A549 (cell line): ENCODE results near the gene MPHOSPH9. TPM values are rescaled to one million over a fixed set of nuclear protein-coding genes. Genes with fewer than 3 reads are reported as not detected.
A peak's percentile ranks its signal among the peaks of the same experiment; 100 is the strongest.

Experiments used
- ATAC-seq, 2 experiments: fragments of 200-7000 bp in 1 of 2; fragments of >200 bp in 1 of 2; cut with Nextera tagmentation in 1 of 2; cut with Tn5 transposase in 1 of 2; 3 replicates each; pipeline versions ENCODE4 v1.8.0 to v1.9.1; 2018 to 2020; ENCODE audit warnings: mild to moderate bottlenecking in 1 of 2, moderate library complexity in 1 of 2
- CTCF ChIA-PET: fragments of 300-600 bp; sonication (Branson Sonifier 250); formaldehyde crosslinking; extraction: SDS; loops from one replicate; lab custom pipeline; 2021; ENCODE audit warnings: antibody characterized with exemption, inconsistent platforms; lab: Yijun Ruan, JAX
- POLR2A ChIA-PET: fragments of 350-600 bp; formaldehyde crosslinking; extraction: SDS; loops from one replicate; lab custom pipeline; 2021; ENCODE audit warnings: antibody characterized with exemption, inconsistent platforms; lab: Yijun Ruan, JAX
- DNase-seq, 2 experiments: peaks; one replicate each; pipeline versions ENCODE4 v3.0.0 to v3.0.0-alpha.2; 2011 to 2016; ENCODE audit warnings: low read depth in 1 of 2, low spot score in 1 of 2
- FAIRE-seq: peaks from 2 replicates; lab custom pipeline; 2011; peaks lifted over from hg19 to GRCh38; lab: Jason Lieb, UNC
- H3K27ac ChIP-seq, 2 experiments: fragments of >200 bp; sonication (Bioruptor Twin); formaldehyde crosslinking; 3 replicates each; pipeline ENCODE4 v1.5.1; 2016 to 2017
- H3K4me1 ChIP-seq: fragments of >200 bp; sonication (Bioruptor Twin); formaldehyde crosslinking; 3 replicates; pipeline ENCODE4 v1.6.1; 2016
- H3K4me2 ChIP-seq: fragments of >200 bp; sonication (Bioruptor Twin); formaldehyde crosslinking; 3 replicates; pipeline ENCODE4 v1.6.1; 2016
- H3K4me3 ChIP-seq: fragments of >200 bp; sonication (Bioruptor Twin); formaldehyde crosslinking; 3 replicates; pipeline ENCODE4 v1.5.1; 2016
- H3K9me3 ChIP-seq: fragments of >200 bp; sonication (Bioruptor Twin); formaldehyde crosslinking; 3 replicates; pipeline ENCODE4 v1.6.1; 2016
- BCL3 ChIP-seq: fragments of >200 bp; sonication (Bioruptor Twin); formaldehyde crosslinking; IDR thresholded peaks from 3 replicates; pipeline ENCODE4 v1.6.1; 2016
- CBX8 ChIP-seq: fragments of 200-600 bp; sonication (generic); IDR thresholded peaks from 2 replicates; pipeline ENCODE4 v1.6.1; 2016
- CEBPB ChIP-seq, 2 experiments: fragments of >200 bp in 1 of 2; sonication (Bioruptor Twin) in 1 of 2; formaldehyde crosslinking in 1 of 2; IDR thresholded peaks; 2 replicates each; pipeline ENCODE4 v1.6.1; 2012 to 2016
- CTCF ChIP-seq: fragments of >200 bp; sonication (Bioruptor Twin); formaldehyde crosslinking; IDR thresholded peaks from 3 replicates; pipeline ENCODE4 v1.5.1; 2016
- E2F6 ChIP-seq: IDR thresholded peaks from 2 replicates; pipeline ENCODE4 v1.6.1; 2012; ENCODE audit warnings: low read depth, borderline replicate concordance
- EHMT2 ChIP-seq: fragments of 200-600 bp; sonication (generic); IDR thresholded peaks from 2 replicates; pipeline ENCODE4 v1.6.1; 2016; ENCODE audit warnings: antibody characterized with exemption, low read depth, mild to moderate bottlenecking, moderate library complexity
- FOSB ChIP-seq: fragments of 250-450 bp; sonication (Bioruptor Pico); IDR thresholded peaks from 2 replicates; pipeline ENCODE4 v1.5.0; 2020; ENCODE audit warnings: mild to moderate bottlenecking, moderate library complexity
- FOXS1 ChIP-seq: fragments of 250-450 bp; sonication (Bioruptor Pico); IDR thresholded peaks from 2 replicates; pipeline ENCODE4 v1.5.0; 2020; ENCODE audit warnings: mild to moderate bottlenecking, moderate library complexity
- HOXA7 ChIP-seq: fragments of 250-450 bp; sonication (Bioruptor Pico); IDR thresholded peaks from 2 replicates; pipeline ENCODE4 v1.5.0; 2020; ENCODE audit warnings: mild to moderate bottlenecking, moderate library complexity
- JUNB ChIP-seq: fragments of >200 bp; sonication (Bioruptor Twin); formaldehyde crosslinking; IDR thresholded peaks from 2 replicates; pipeline ENCODE4 v1.6.1; 2016
- MAX ChIP-seq: IDR thresholded peaks from 2 replicates; pipeline ENCODE4 v1.6.1; 2012
- NFE2L2 ChIP-seq: fragments of 150-350 bp; conservative IDR thresholded peaks from 2 replicates; pipeline ENCODE4 v1.6.1; 2014; ENCODE audit warnings: low read length
- PBX3 ChIP-seq: IDR thresholded peaks from 2 replicates; pipeline ENCODE4 v1.6.1; 2012
- PHF8 ChIP-seq: fragments of 200-600 bp; sonication (generic); IDR thresholded peaks from 2 replicates; pipeline ENCODE4 v1.6.1; 2016; ENCODE audit warnings: low read depth, mild to moderate bottlenecking, antibody characterized with exemption, moderate library complexity, borderline replicate concordance
- POLR2A ChIP-seq: IDR thresholded peaks from 2 replicates; pipeline ENCODE4 v1.6.1; 2012; ENCODE audit warnings: mild to moderate bottlenecking, low read length
- RAD21 ChIP-seq, 2 experiments: fragments of >200 bp in 1 of 2; sonication (Bioruptor Twin) in 1 of 2; formaldehyde crosslinking in 1 of 2; IDR thresholded peaks in 1 of 2; conservative IDR thresholded peaks in 1 of 2; 2 replicates in 1 of 2; 3 replicates in 1 of 2; pipeline ENCODE4 v1.6.1; 2012 to 2018; ENCODE audit warnings: inconsistent platforms in 1 of 2
- REST ChIP-seq: fragments of 200-600 bp; sonication (generic); IDR thresholded peaks from 2 replicates; pipeline ENCODE4 v1.6.1; 2016; ENCODE audit warnings: antibody characterized with exemption, mild to moderate bottlenecking, moderate library complexity
- SMC3 ChIP-seq: fragments of >200 bp; sonication (Bioruptor Twin); formaldehyde crosslinking; IDR thresholded peaks from 3 replicates; pipeline ENCODE4 v1.6.1; 2018; ENCODE audit warnings: inconsistent platforms
- TP53 ChIP-seq: fragments of 250-450 bp; sonication (Bioruptor Pico); IDR thresholded peaks from 2 replicates; pipeline ENCODE4 v1.5.0; 2021; ENCODE audit warnings: mild to moderate bottlenecking, moderate library complexity
- ZNF302 ChIP-seq: fragments of 250-450 bp; sonication (Bioruptor Pico); IDR thresholded peaks from 2 replicates; pipeline ENCODE4 v1.9.0; 2021; ENCODE audit warnings: inconsistent platforms, mild to moderate bottlenecking, moderate library complexity
- WGBS: methylation state at CpG from one replicate; pipeline ENCODE4 v1.1.6; 2017; ENCODE audit errors: missing lambda C conversion rate; 5-methylcytosine and 5-hydroxymethylcytosine counted together
- polyA plus RNA-seq, 4 experiments: library from polyadenylated mRNA; depleted of rRNA in 3 of 4; stranded (reverse); fragments of >200 nt; fragmentation: RNase III in 1 of 4; extraction: RNeasy Plus Mini Kit Qiagen cat#74134 plus additional on column Dnase treatment in 1 of 4; gene quantifications; 2 replicates in 3 of 4; 3 replicates in 1 of 4; pipeline ENCODE4 v1.2.3, GENCODE V29; 2011 to 2017

The MPHOSPH9 gene
- polyA plus RNA-seq, 2 of the 4 experiments (the other 2 are of a cell fraction) = 31.0 to 74.9 TPM

- H3K4me3 ChIP-seq = peak overlapping the region; percentile 80
- peak; percentile 36 to 60; a peak in 5 of 6 replicates for ATAC-seq
- POLR2A ChIA-PET = interaction anchor here (1.9 kb wide), 1 partner anchor 81 kb away, joined by 13 read pairs; the partner anchor contains the start of genes MPHOSPH9 and MTRFR
- 61% methylated on average over 38 of the region's 46 CpGs for WGBS
- CTCF ChIA-PET = interaction anchor here (0.5 to 9.5 kb wide), 27 partner anchors 9 to 1266 kb away, joined by 3 to 104 read pairs (median 5); no protein-coding TSS in a partner anchor
- DNase-seq = peak; percentile 13 to 27
- H3K4me2 ChIP-seq = peak overlapping the region; percentile 89
- H3K27ac ChIP-seq = peak overlapping the region; percentile 93 to 99
- no peaks in the 10 kb centered on the region for H3K9me3 ChIP-seq
- 0 out of 2 replicates have a peak, but pooled peaks have one; percentile 2 for TF ChIP-seq PHF8
- peak; percentile 18; the same call in 1 of the 2 replicates for TF ChIP-seq MAX
- TF ChIP-seq FOSB (CRISPR knock-in tag) = 0 out of 2 replicates have a peak, but pooled peaks have one; percentile 6
- peak; percentile 41; the same call in 1 of the 2 replicates for TF ChIP-seq HOXA7 (CRISPR knock-in tag)
- no peak for TF ChIP-seq NFE2L2
- no peak for TF ChIP-seq REST
- 0 out of 2 replicates have a peak, but pooled peaks have one; percentile 24 for TF ChIP-seq PBX3
- 0 out of 3 replicates have a peak, but pooled peaks have one; percentile 12 for TF ChIP-seq BCL3
- H3K4me1 ChIP-seq = peaks cover 34% of the 10 kb centered on the region
- no peak for FAIRE-seq
Measured at GRCh38 chr12:123151457-123152454, 81.2 kb downstream of the MPHOSPH9 start.

- CTCF ChIA-PET = interaction anchor here (0.5 to 9.5 kb wide), 32 partner anchors 10 to 1265 kb away, joined by 3 to 104 read pairs (median 4); partner anchors contain the start of genes MPHOSPH9 and MTRFR
- no peak for TF ChIP-seq CEBPB (IDR thresholded peaks at IDR 0.05)
- TF ChIP-seq ZNF302 (CRISPR knock-in tag) = no peak
- TF ChIP-seq PHF8 = peak; percentile 52; the same call in 1 of the 2 replicates
- TF ChIP-seq E2F6 = no peak
- TF ChIP-seq CBX8 = no peak
- TF ChIP-seq POLR2A = peak; percentile 25; the same call in 1 of the 2 replicates
- no peak for TF ChIP-seq JUNB
- TF ChIP-seq RAD21 (conservative IDR thresholded peaks at IDR 0.05 in 1 of 2, IDR thresholded peaks at IDR 0.05 in 1 of 2) = 0 out of 5 replicates have a peak, but pooled peaks of 1 of the 2 experiments have one; percentile 23
- TF ChIP-seq EHMT2 = no peak
- TF ChIP-seq CTCF = peak; percentile 49; the same call in 2 of the 3 replicates
- no peak for TF ChIP-seq TP53 (CRISPR knock-in tag)
- TF ChIP-seq FOXS1 (CRISPR knock-in tag) = no peak
- peak; percentile 42; the same call in 2 of the 3 replicates for TF ChIP-seq SMC3
- 0 out of 3 replicates have a peak, but pooled peaks have one; percentile 24 for TF ChIP-seq BCL3
- peak within 1 kb of the TSS; percentile 93 to 99 for H3K27ac ChIP-seq
- DNase-seq = peak; percentile 57
- peak within 1 kb of the TSS; percentile 80 for H3K4me3 ChIP-seq
- peak; percentile 77 to 86 for ATAC-seq
- peak within 1 kb of the TSS; percentile 89 for H3K4me2 ChIP-seq
- FAIRE-seq = no peak
- POLR2A ChIA-PET = interaction anchor here (1.8 to 1.9 kb wide), 2 partner anchors 11 to 82 kb away, joined by 5 to 13 read pairs; partner anchors contain the start of genes MPHOSPH9 and MTRFR
- H3K9me3 ChIP-seq = no peaks in the 10 kb centered on the region
- WGBS = under 1% methylated on average over 21 of the region's 119 CpGs
- peaks cover 34% of the 10 kb centered on the region for H3K4me1 ChIP-seq
Measured at GRCh38 chr12:123150744-123151456, 82.0 kb downstream of the MPHOSPH9 start, which contains the start of gene PITPNM2. PITPNM2 (minus strand) TSS chr12:123151090; CDS start chr12:123034590, 116,500 bp downstream.
